HG03175 (cell line): ENCODE results near the gene MTFR1L.
"Not testable (repeated sequence)": the region's sequence is repeated elsewhere in the genome, so short reads cannot be mapped to it uniquely, and the experiment has no call there.

ENCODE experiments used
- ATAC-seq: cut with Tn5 transposase; IDR thresholded peaks from one replicate; pipeline ENCODE4 v1.9.1; 2021; ENCODE audit warnings: mild to moderate bottlenecking, moderate library complexity; ENCODE audit not compliant: unreplicated experiment

MTFR1L gene

DNA sequence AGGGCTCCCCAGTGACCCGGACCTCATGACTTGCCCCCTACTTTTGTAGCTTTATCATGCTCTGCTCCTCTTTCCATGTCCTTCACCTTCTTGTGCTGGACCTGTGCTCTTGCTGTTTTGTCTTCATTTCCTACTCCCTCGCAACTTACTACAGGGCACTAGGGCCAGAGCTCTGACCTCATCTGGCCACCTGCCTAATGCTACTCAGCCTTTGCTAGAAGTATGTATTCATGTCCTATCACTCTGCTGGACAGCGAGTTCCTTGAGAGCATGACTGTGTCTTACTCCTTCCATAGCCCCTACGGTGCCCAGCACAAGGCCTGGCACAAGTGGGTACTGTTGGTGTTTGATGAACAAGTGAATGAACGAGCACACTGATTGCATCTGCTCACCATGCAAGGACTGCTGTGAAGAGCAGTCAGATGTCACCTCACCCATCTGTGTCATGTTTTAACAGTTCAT lies 1.9 kb downstream of the MTFR1L start:
- ATAC-seq: no peak

DNA sequence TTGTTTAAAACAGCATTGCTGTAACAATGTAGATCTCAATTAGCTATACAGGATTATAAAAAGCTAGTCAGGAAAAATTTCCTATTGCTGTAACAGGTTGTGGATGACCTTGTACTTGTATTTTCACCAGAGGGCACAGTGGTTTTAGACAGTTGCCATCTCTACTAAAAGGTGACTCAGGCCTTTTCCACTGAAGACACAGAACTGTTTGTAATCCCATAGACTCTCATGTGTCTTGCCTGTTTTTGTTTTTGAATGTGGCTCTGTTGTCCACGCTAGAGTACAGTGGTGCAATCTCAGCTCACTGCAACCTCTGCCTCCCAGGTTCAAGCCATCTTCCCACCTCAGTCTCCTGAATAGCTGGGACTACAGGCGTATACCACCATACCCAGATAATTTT lies 5.9 kb downstream of the MTFR1L start:
- no peak for ATAC-seq

DNA sequence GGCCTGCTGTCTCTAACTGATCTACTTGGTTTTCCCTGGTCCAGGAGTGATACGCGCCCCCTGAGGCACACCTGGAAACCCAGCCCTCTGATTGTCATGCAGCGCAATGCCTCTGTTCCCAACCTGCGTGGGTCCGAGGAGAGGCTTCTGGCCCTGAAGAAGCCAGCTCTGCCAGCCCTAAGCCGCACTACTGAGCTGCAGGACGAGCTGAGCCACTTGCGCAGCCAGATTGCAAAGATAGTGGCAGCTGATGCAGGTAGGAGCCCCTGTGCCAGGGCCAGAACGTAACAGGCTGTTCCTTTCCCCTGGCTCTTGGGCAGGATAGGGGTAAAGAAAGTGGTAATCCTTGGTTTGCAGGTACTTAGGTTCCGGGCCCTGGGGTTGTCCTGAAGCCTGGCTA lies 6.8 kb downstream of the MTFR1L start:
- no peak for ATAC-seq

DNA sequence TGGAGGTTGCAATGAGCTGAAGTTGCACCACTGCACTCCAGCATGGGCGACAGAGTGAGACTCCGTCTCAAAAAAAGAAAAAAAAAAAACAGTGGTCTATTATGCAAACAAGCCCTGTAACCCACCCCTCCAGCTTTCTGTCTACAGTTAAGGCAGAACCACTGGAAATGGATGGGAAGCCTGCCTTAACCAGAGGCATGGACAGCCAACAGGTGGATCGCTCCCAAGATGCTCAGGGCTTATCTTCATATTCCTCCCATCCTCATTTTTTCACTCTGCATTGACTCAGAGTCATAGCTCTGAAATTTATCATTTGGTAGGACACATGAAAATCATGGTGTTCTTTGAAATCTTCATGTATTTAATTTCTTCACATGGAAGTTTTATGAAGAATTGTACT lies 8.7 kb downstream of the MTFR1L start:
- no peak for ATAC-seq

DNA sequence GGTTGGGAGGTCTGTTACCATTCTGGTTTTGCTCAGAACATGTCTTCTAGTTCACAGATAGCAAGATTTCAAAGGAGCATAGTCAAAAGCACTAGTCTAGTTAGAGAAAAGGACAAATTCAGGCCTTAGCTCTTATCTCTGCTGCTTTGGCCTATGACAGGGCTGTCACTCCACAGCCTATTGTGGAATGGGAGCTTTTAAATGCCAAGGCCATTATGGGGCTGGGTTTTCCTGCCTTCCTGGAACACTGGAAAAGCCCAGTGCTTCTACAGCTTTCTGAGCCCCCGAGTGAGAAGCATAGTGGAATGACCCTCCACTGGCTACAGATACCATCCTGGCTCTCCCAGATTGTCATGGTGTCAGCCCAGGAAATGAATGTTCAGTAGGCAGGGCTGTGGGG lies 9.3 kb downstream of the MTFR1L start:
- no peak for ATAC-seq

DNA sequence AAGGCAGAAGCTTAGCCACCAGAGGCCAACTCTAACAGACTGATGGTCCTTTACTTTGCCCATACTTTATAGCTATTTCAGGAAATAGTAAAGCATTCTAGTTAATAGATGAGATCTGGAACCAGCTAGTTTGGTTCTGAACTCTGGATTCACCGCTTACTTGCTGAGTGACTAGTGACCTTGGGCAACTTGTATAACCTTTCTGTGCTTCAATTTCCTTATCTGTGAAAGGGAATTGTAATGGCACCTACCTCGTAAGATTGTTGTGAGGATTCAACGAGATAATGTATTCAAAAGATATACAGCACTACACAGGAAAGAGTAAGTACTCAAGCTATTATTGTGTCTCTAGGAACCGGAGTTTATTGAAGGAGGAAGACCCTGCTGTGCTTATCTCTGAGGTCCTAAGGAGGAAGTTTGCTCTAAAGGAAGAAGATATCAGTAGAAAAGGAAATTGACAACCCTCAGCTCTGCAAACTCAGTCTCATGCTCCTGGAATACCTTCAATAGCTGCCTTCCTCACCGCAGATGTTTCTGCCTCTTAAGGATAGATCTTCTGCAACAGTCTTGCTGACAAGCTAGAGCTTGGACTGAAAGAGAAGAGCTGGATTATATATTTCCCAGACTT lies 11.9 kb downstream of the MTFR1L start:
- no peak for ATAC-seq

DNA sequence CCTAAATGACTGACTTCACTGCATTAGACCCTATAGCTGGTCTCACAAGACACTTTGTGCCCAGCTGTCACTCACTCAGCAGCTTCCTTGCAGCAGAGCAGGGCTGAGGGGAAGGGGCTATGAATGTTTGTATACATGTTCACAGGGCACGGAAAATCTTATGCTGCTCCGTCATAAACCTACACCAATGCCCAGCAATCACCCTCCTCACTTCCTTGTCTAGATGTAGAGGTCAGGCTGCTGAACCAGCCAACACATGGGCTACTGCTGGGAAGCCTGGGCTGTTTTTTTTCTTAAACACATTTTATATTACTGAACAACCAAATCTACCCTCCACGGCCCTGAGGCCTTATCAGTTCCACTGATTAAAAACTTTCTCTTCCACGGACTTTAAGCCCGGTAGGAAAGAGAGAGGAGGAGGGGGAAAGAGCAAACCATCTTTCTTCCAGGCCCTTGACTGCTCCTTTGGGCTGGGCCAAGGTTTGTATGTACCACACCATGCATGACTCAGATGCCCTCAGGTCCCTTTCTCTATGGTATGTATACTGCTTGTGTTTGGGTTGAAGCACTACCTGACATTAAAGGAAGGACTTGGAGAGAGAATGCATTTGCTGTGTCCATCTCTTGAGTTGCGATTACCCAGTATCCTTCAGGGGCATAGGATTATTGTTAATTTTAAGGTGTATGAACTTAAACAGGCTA lies 12.7 kb downstream of the MTFR1L start:
- ATAC-seq: no peak

DNA sequence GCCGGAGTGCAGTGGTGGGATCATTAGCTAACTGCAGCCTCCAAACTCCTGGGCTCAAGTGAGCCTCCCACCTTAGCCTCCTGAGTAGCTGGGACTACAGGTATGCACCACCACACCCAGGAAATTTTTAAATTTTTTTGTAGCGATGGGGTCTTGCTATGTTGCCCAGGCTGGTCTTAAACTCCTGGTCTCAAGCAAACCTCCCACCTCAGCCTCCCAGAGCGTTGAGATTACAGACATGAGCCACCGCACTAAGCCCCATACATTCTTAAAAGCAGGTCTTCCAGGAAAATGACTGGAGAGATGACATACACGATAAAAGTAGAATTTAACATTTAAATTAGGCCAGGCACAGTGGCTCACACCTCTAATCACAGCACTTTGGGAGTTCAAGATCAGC lies 13.4 kb downstream of the MTFR1L start:
- no peak for ATAC-seq

DNA sequence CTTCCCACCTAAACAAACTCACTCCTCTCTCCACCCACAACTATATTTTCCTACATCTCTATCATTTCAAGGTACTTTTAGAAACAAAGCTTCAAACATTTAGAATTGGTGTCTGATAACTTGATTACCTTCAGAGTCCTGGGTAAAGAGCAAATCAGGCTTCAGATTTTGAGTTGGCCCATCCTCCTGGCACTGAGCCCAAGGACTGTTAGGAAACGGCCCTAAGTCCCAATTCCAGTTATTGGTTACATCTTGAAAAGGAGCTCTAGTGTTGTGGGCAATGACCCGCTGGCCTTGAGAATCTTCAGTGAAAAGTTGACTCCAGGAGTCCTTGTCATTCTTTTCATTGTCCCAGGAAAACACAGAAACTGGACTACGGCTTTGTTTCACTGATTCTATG lies 15.1 kb downstream of the MTFR1L start:
- ATAC-seq: no peak

DNA sequence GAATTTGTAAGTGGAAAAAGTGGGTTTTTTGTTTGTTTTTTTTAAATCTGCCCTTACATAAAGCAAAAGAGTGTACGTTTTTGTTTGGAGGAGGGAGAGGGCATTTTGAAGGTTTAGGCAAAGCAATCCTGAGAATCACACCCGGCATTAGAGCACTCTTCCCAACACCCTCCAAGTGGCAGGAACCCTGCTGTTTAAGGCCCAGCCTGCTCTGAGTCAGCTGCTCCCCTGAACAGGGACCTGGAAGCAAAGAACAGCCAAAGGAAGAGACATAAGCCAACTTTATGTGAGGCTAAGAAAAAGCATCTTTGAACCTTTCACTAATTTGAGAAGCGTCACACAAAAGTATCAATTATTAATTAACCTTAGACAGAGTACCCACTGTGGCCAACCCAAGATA lies 16.9 kb downstream of the MTFR1L start:
- ATAC-seq: no peak

DNA sequence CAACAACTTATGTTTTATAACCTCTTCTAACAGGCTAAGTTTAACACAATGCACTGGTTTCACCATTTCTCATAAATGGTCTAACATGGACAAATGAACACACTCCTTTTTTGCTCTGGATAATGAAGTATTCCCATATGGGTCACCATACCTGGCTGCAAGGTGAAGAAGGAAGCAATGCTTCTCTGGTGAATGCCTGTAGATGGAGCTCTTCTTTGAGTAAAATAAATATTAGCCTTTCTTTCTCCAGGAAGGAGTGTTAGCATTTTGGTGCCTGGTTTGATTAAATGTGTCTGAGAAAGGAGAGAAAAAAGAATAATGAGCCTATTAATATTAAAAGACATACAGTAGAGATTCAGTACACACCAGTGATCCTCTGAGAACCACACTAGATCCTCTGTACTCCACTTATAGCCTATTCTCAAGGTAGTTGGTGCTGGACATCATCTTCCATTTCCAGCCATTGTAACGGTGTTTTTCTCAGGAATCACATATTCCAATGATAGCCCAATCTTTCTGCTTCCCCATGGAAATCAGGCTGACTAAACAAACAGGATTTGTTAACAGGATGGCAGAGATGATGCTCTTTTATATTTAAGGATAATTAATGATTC lies 17.6 kb downstream of the MTFR1L start:
- no peak for ATAC-seq

DNA sequence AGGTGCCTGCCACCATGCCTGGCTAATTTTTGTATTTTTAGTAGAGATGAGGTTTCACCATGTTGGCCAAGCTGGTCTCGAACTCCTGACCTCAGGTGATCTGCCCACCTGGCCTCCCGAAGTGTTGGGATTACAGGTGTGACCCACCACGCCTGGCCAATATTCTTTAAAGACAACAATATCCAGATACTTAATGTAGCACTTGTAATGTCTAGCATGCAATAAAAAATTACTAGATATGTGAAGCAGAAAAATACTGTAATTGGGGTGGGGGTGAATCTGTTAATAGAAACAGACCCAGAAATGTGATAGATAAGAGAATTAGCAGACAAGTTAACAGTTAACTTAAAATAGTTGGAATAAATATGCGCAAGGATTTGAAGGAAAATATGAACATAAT lies 20.1 kb downstream of the MTFR1L start:
- not testable (repeated sequence) for ATAC-seq

DNA sequence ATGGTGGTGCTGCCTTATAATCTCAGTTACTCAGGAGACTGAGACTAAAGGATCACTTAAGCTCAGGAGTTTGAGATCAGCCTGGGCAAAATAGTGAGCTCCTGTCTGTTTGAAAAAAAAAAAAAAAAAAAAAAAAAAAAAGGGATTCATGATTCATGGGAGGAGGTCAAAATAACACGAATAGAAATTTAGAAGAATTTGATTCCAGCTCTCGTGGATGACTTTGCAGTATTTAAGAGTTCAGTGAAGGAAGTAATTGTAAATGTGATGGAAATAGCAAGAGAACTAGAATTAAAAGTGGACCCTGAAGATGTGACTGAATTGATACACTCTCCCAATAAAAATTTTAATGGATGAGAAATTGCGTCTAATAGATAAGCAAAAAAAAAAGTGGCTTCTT lies 23.7 kb downstream of the MTFR1L start:
- ATAC-seq: no peak

DNA sequence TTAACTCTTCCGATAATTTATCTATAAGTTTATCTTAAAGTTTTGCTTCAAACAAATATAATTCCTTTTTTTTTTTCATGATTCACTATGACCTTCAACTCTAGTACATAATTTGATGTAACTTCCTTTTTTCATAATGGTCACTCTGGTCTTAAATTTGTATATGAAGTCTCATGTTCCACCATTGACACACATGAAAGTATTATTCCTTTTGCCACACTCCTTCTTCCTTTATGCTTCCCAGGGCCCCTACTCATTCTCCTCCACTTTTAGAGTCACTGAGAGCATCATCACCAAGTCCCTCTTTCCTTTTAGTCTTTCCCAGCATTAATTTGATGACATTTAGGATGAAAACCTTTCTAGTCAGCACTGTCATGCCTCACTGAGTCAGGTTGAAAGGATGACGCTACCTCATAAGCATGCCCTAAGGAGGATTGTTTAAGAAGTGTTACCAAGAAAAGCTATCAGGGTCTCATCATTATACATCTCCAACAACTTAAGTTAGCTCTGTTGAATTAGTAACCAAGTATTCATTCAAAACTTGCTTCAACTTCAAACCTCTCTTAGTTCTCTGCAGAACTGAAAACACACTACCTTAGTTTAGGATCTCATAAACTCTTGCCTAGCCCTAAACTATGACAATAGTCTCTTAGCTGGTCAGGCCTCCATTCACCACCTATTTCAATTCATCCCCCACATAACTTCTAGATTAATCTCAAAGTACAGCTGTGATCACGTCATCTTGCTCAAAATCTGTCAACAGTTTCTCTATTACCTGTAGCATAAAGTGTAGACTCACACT lies 25.0 kb downstream of the MTFR1L start:
- ATAC-seq: no peak

DNA sequence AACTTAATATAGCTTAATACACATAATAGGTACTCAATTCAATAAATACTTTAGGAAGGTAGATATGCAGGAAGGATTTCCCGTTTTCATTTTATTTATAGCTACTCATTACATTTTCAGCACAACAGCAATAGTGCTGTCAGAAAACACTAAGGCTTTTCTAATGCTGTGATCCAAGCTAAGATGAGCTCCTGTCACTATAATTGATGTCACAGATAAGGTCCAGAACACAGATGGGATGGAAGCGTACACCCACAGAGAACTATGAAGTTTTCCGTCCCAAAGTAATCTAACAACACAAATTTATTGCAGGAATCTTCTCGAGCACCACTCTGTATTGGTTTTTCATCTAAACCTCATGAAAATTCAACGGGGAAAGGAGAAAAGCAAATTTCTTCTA lies 25.9 kb downstream of the MTFR1L start:
- ATAC-seq: no peak

DNA sequence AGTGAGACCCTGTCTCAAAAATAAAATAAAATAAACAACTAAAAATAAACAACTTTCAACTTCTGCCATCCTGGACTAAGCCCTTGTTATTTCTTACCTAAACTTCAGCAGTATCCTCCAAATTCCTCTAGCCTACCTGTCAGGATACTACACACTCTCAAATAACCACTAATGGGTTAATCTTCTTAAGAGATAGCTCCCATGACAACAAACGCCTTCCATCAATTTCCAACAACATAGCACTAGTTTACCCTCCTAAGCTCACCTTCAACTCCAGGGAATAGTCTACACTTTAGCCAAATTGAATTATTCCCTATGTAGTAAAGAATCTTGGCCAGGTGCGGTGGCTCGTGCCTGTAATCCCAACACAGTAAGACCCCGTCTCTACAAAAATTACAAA lies 28.2 kb downstream of the MTFR1L start:
- no peak for ATAC-seq

DNA sequence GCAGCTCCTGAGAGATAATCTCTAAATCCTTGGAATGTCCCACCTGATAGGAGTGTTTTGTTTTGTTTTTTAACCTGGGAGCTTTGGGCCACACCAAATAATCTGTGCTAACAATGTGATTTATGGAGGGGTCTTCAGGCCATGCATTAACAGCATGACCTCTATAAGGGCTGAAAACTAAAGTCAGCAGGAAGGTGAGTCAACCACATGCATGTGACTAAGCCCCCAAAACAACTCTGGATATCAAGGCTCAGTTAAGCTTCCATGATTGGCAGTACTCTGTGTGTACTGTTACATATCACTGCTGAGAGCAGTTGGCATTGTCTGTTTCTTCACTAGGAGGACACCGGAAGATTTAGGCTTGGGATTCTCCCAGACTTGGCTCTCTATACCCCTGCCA lies 28.8 kb downstream of the MTFR1L start:
- no peak for ATAC-seq

DNA sequence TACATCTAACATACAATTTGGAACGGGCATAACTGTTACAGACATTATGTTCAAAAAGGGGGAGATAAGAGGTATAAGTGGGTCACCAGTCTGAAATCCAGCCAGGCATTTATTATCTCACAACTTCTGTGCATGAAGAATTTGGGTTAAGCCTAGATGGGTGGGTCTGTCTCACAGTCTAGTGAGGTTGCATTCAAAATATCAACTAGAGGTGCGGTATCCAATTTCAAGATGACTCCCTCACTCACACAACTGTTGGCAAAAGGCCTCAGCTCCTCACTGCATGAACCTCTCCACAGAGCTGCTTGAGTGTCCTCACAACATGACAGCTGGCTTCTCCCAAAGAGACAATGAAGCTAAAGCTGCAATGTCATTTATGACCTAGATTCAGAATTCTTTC lies 34.8 kb downstream of the MTFR1L start:
- ATAC-seq: no peak

DNA sequence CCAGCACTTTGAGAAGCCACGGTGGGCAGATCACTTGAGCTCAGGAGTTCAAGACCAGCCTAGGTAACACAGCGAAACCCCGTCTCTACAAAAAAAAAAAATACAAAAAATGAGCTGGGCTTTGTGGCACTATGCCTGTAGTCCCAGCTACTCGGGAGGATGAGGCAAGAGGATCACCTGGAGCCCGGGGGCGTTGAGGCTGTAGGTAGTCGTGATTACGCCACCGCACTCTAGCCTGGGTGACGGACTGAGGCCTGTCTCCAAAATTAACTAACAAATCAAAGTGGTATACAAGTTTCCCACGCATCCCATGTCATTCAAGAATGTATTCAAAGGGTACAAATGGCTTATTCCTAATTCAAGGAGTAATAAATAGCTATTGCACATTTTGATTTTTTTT lies 37.1 kb downstream of the MTFR1L start:
- ATAC-seq: no peak

DNA sequence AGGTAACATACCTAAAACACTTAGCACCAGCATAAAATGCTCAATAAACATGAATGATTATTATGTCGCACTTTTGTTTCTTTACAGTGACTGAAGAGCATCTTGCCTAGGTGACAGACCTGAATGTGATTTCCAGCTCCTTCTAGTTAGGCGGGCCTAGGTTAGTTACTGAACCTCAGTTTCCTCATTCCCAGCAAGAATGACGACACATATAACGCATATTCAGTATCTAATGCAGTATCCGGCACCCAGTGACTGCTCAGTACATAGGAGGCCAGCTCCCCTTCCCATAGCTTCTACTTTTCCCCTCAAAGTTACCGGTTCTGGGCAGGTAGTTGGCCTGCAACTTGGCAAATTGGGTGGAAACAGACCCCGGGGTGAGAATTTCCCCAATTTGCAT lies 38.7 kb downstream of the MTFR1L start:
- ATAC-seq: no peak

DNA sequence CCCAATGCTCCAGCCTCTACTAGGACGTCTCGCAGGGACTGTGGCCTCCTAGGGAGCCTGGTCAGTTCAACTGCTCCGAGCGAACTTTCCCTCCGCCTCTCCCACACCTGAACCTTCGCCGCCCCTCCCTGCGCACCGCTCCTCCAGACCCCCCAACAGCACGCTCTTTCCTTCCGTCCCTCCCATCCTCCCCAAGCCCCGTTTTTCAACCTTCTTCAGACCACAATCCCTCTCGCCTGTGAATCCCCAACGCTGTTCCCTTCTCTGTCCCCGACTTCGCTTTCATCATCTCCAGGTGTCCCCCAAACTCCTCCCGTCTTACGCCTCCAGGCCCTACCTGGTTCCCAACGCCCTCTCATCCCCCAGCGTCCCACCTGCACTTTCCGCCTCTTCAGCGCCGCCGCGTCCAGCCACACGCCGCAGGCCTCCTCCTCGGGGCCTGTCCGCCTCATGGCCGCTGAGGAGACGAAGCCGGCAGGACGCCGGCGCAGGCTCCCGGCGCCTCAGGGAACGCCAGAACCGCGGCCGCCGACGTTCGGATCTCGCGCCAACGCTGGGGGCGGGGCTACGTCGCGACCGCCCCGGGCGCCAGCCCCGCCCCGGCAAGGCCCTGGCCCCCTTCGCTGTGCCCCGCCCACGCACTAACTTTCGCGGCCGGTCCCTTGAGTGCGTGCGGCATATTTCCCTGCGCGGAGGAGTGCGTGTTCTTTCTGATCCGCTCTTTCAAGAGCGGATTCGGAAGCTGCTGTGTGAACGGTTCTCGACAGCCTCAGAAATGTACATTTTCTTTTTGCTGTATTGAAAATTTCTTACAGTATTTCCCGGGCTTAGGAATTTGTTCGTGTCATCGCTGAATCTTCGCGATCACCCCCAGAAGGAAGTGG lies 39.4 kb downstream of the MTFR1L start, which contains the start of gene AUNIP:
AUNIP (minus strand) TSS at position 552 of the 884 bp plus-strand sequence; CDS start at position 452, 100 bp downstream.
- ATAC-seq: peak; percentile 91
